ENCODE measurements around the gene TLE1. TPM values are rescaled to one million over a fixed set of nuclear protein-coding genes. Genes with fewer than 3 reads are reported as not detected.

The TLE1 gene
- total and polyA plus RNA-seq, 2 of the 4 experiments (the other 2 are of a cell fraction) = 36.0 to 51.0 TPM

GRCh38 chr9:81716409-81716808 lies 27.1 kb upstream of the TLE1 start:
- BruUV-seq (replicated peaks) = no TSS peak
- dilution Hi-C loops (cut with HindIII; ENCODE audit: low sequenced_read_pairs, unreplicated experiment) (no loop called here), in situ Hi-C loops (cut with MboI; ENCODE audit: low sequenced_read_pairs) (loop anchor here (25.0 kb wide), 1 partner anchor 1246 kb away; no protein-coding TSS in a partner anchor), intact Hi-C loops (cut with micrococcal nuclease) (no loop called here)
- no peaks in the 10 kb centered on the region for H3K79me1 ChIP-seq (ENCODE audit: low read depth in 1 of 2, low read length in 2 of 2)
- no peak overlapping the region for H3K9ac ChIP-seq (ENCODE audit: low read depth, low read length)
- peaks cover 2% of the 10 kb centered on the region; the same call in 1 of the 2 replicates for H3K9me3 ChIP-seq (ENCODE audit: control insufficient read depth, insufficient read depth, low read length)
- no peak overlapping the region for H3K14ac ChIP-seq (replicated peaks; ENCODE audit: low read depth, low read length)
- no peak overlapping the region for H4K5ac ChIP-seq (ENCODE audit: low read depth, low read length)
- H2AK5ac ChIP-seq (ENCODE audit: low read depth, low read length) = no peak overlapping the region
- no peak overlapping the region for H2BK5ac ChIP-seq (ENCODE audit: low read depth, low read length, poor library complexity, severe bottlenecking)
- no peak overlapping the region for H3K23ac ChIP-seq (ENCODE audit: low read depth, low read length)
- DNase-seq (peak; percentile 64), ATAC-seq (ENCODE audit: low read depth) (peak; percentile 44; the same call in 1 of the 2 replicates)
- H2AK9ac ChIP-seq (replicated peaks; ENCODE audit: low read depth, low read length, poor library complexity) = no peak overlapping the region
- H3K4me3 ChIP-seq (ENCODE audit: insufficient read depth, low read depth, low read length) = no peak overlapping the region
- H2AFZ ChIP-seq (replicated peaks; ENCODE audit: low read length, poor library complexity) = no peak overlapping the region
- POLR2A ChIA-PET (ENCODE audit: unreplicated experiment) = no interaction called here
- no peak overlapping the region for H4K91ac ChIP-seq (ENCODE audit: insufficient read depth, low read depth, low read length)
- TF ChIP-seq ELK1 (IDR thresholded peaks at IDR 0.05; ENCODE audit: borderline replicate concordance, low read depth, low read length) (no peak), RCOR1 (IDR thresholded peaks at IDR 0.05; ENCODE audit: insufficient replicate concordance, low read length) (no peak), RAD21 (IDR thresholded peaks at IDR 0.05; ENCODE audit: low read length) (no peak), MAZ (IDR thresholded peaks at IDR 0.05; ENCODE audit: borderline replicate concordance, low read depth, low read length) (no peak), CEBPB (IDR thresholded peaks at IDR 0.05; ENCODE audit: low read depth, low read length) (no peak), RFX5 (IDR thresholded peaks at IDR 0.05; ENCODE audit: low read depth, low read length) (no peak), POLR2A (IDR thresholded peaks at IDR 0.05; ENCODE audit: low read depth, low read length) (no peak), NFE2L2 (IDR thresholded peaks at IDR 0.05; ENCODE audit: low read depth, low read length) (no peak), SMC3 (IDR thresholded peaks at IDR 0.05; ENCODE audit: low read depth, low read length) (no peak), FOS (IDR thresholded peaks at IDR 0.05; ENCODE audit: low read depth, low read length) (no peak), USF2 (IDR thresholded peaks at IDR 0.05; ENCODE audit: low read depth, low read length) (no peak), MXI1 (IDR thresholded peaks at IDR 0.05; ENCODE audit: borderline replicate concordance, low read depth, low read length) (no peak), CHD1 (IDR thresholded peaks at IDR 0.05; ENCODE audit: low read depth, low read length) (no peak), MAFK (IDR thresholded peaks at IDR 0.05; ENCODE audit: low read depth, low read length) (no peak), BHLHE40 (IDR thresholded peaks at IDR 0.05; ENCODE audit: low read depth, low read length) (no peak)
- TF ChIP-seq, protein P1, sequence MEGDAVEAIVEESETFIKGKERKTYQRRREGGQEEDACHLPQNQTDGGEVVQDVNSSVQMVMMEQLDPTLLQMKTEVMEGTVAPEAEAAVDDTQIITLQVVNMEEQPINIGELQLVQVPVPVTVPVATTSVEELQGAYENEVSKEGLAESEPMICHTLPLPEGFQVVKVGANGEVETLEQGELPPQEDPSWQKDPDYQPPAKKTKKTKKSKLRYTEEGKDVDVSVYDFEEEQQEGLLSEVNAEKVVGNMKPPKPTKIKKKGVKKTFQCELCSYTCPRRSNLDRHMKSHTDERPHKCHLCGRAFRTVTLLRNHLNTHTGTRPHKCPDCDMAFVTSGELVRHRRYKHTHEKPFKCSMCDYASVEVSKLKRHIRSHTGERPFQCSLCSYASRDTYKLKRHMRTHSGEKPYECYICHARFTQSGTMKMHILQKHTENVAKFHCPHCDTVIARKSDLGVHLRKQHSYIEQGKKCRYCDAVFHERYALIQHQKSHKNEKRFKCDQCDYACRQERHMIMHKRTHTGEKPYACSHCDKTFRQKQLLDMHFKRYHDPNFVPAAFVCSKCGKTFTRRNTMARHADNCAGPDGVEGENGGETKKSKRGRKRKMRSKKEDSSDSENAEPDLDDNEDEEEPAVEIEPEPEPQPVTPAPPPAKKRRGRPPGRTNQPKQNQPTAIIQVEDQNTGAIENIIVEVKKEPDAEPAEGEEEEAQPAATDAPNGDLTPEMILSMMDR (conservative IDR thresholded peaks at IDR 0.05; ENCODE audit: low read depth, low read length) = no peak
- no peaks in the 10 kb centered on the region for H3K9me1 ChIP-seq (ENCODE audit: insufficient read depth, low read length)
- H4K20me1 ChIP-seq (ENCODE audit: insufficient read depth, low read length) = no peaks in the 10 kb centered on the region
- H3K56ac ChIP-seq (ENCODE audit: extremely low read depth, insufficient read depth, low read length) = no peak overlapping the region
- H3K4ac ChIP-seq (ENCODE audit: low read depth, low read length) = no peak overlapping the region
- H4K8ac ChIP-seq (ENCODE audit: low read depth in 2 of 2, low read length in 2 of 2) = no peak overlapping the region
- no CpG with 5 or more reads among the region's 6 CpGs for WGBS, 2 experiments (ENCODE audit: extremely low coverage in 2 of 2, insufficient read length in 1 of 2)
- no peak overlapping the region for H2BK120ac ChIP-seq (ENCODE audit: low read depth, low read length)
- H3K4me1 ChIP-seq (ENCODE audit: control insufficient read depth, insufficient read depth, low read length) = no peaks in the 10 kb centered on the region
- no peak overlapping the region for H3K27ac ChIP-seq (ENCODE audit: insufficient read depth, low read length)
- H2BK15ac ChIP-seq (ENCODE audit: low read depth, low read length) = no peak overlapping the region
- H3K4me2 ChIP-seq (ENCODE audit: low read depth, low read length) = no peak overlapping the region
- H2BK20ac ChIP-seq (ENCODE audit: low read depth, low read length) = no peak overlapping the region
- H3K18ac ChIP-seq (ENCODE audit: low read depth, low read length) = no peak overlapping the region
- no peaks in the 10 kb centered on the region for H3K27me3 ChIP-seq (ENCODE audit: control insufficient read depth, insufficient read depth, low read length)
- no peaks in the 10 kb centered on the region for H3K36me3 ChIP-seq (ENCODE audit: control insufficient read depth, insufficient read depth, low read length)
- CTCF ChIA-PET = interaction anchor here (0.7 kb wide), 1 partner anchor 1543 kb away, joined by 3 read pairs; no protein-coding TSS in a partner anchor

Data from IMR-90 (cell line).